Breast epithelium (tissue), 4 donors: ENCODE data around the gene CLDN20. TPM values are rescaled to one million over a fixed set of nuclear protein-coding genes. Genes with fewer than 3 reads are reported as not detected.

Source experiments
- DNase-seq, 2 donors: peaks; one replicate each; pipeline ENCODE4 v3.0.0-alpha.2; 2019; ENCODE audit warnings: low spot score in 2 of 2
- H3K27ac ChIP-seq, 2 donors: fragments of 200-600 bp; sonication (generic) in 1 of 2; one replicate each; pipeline ENCODE4 v1.5.1; 2016 to 2019; ENCODE audit warnings: mild to moderate bottlenecking in 1 of 2
- H3K27me3 ChIP-seq, 2 donors: fragments of 200-600 bp; sonication (generic) in 1 of 2; one replicate each; pipeline versions ENCODE4 v1.5.1 to v1.6.0; 2017 to 2019; ENCODE audit warnings: control low read depth in 1 of 2, mild to moderate bottlenecking in 1 of 2
- H3K36me3 ChIP-seq: fragments of 200-600 bp; one replicate; pipeline ENCODE4 v1.5.1; 2019
- H3K4me1 ChIP-seq, 2 donors: fragments of 200-600 bp; sonication (generic); one replicate each; pipeline ENCODE4 v1.5.1; 2016 to 2019; ENCODE audit warnings: control low read depth in 1 of 2
- H3K4me3 ChIP-seq, 3 donors: fragments of 200-600 bp; sonication (generic); 1 replicate in 2 of 3; 2 replicates in 1 of 3; pipeline ENCODE4 v1.5.1; 2016 to 2019; ENCODE audit warnings: mild to moderate bottlenecking in 3 of 3, moderate library complexity in 2 of 3
- H3K9me3 ChIP-seq, 2 donors: fragments of 200-600 bp; sonication (generic) in 1 of 2; one replicate each; pipeline ENCODE4 v1.5.1; 2016 to 2019; ENCODE audit warnings: control low read depth in 1 of 2
- POLR2A ChIP-seq: fragments of 450-650 bp; IDR thresholded peaks from one replicate; pipeline ENCODE4 v1.6.1; 2016; ENCODE audit warnings: antibody characterized with exemption, mild to moderate bottlenecking, moderate library complexity
- POLR2AphosphoS5 ChIP-seq, 3 donors: sonication (generic); formaldehyde crosslinking; IDR thresholded peaks; one replicate each; pipeline ENCODE4 v1.6.1; 2017; ENCODE audit warnings: antibody characterized with exemption in 3 of 3
- intact Hi-C: fragments of 100-400 bp; cut with DNase I; formaldehyde crosslinking; loops from one replicate; pipeline ENCODE4 v1.15.1; 2023; ENCODE audit warnings: low total_unique reads
- total RNA-seq, 3 donors: library from RNA; depleted of rRNA; stranded (reverse); fragments of >200 nt; gene quantifications; one replicate each; pipeline ENCODE4 v1.1.0, GENCODE V29; 2016
- TF ChIP-seq, protein P1 (sequence below), 3 donors: fragments of 450-650 bp; IDR thresholded peaks; one replicate each; pipeline ENCODE4 v1.5.1; 2016 to 2017; ENCODE audit warnings: antibody characterized with exemption in 3 of 3, mild to moderate bottlenecking in 3 of 3, moderate library complexity in 3 of 3

Gene CLDN20
- total RNA-seq, 3 donors from 2014 or later: not detected

DNA sequence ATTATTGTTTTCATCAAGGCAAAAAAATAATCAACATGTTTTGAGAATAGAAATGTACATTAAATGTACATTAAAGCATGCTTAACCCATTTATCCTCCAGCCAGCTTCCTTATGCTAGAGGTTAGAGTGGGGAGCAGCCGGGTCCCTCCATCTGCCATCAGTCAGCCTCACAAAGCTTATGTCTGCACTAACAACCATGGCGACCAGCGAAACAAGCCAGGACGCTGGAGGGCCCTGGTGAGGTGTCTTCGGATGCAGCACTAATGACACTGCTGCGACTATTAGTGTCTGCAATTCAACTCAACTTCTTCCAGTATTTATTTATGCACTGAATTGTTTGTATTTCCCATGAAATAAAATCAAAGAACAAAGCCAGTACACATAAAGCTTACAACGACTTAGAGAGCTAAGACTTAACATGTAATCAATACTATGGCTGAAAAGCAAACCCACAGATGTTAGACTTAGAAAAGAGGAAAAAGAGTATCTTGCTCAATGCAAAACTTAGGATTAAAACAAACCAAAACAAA, 6.8 kb downstream of the CLDN20 start:
- Histone ChIP-seq H3K4me1 (no peaks in the 10 kb centered on the region), H3K27ac (no peak overlapping the region), H3K4me3 (no peak overlapping the region), H3K9me3 (no peaks in the 10 kb centered on the region), H3K27me3 (no peaks in the 10 kb centered on the region), H3K36me3 (no peaks in the 10 kb centered on the region)
- peak in 1 of 2 donors; percentile 58 for DNase-seq
- TF ChIP-seq POLR2AphosphoS5 (IDR thresholded peaks at IDR 0.05) (no peak), POLR2A (no peak)
- TF ChIP-seq, protein P1, sequence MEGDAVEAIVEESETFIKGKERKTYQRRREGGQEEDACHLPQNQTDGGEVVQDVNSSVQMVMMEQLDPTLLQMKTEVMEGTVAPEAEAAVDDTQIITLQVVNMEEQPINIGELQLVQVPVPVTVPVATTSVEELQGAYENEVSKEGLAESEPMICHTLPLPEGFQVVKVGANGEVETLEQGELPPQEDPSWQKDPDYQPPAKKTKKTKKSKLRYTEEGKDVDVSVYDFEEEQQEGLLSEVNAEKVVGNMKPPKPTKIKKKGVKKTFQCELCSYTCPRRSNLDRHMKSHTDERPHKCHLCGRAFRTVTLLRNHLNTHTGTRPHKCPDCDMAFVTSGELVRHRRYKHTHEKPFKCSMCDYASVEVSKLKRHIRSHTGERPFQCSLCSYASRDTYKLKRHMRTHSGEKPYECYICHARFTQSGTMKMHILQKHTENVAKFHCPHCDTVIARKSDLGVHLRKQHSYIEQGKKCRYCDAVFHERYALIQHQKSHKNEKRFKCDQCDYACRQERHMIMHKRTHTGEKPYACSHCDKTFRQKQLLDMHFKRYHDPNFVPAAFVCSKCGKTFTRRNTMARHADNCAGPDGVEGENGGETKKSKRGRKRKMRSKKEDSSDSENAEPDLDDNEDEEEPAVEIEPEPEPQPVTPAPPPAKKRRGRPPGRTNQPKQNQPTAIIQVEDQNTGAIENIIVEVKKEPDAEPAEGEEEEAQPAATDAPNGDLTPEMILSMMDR (IDR thresholded peaks at IDR 0.05): no peak
- intact Hi-C loops: no loop called here

DNA sequence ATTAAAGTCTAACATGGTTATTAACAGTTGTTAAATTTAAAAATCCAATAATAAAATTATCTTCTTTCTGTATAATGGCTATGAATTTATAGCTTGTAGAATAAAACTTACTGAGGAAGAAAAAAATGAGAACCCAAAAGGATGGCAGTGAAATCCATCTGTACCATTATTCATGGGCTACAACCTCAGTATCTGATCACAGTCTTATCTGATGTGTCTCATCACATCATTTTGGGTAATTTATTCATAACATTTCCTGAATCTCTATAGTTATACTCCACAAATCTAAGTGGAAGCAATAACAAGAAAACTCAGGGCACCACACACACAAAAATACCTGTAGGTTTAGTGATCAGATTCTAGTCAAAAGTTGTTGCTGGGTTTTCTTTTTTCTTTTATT, 7.3 kb downstream of the CLDN20 start:
- Histone ChIP-seq H3K27me3 (no peaks in the 10 kb centered on the region), H3K4me1 (no peaks in the 10 kb centered on the region), H3K9me3 (no peaks in the 10 kb centered on the region), H3K27ac (no peak overlapping the region), H3K4me3 (no peak overlapping the region), H3K36me3 (no peaks in the 10 kb centered on the region)
- intact Hi-C loops: no loop called here
- no peak for TF ChIP-seq POLR2AphosphoS5 (IDR thresholded peaks at IDR 0.05)
- TF ChIP-seq, protein P1 (IDR thresholded peaks at IDR 0.05): no peak
- no peak for TF ChIP-seq POLR2A
- DNase-seq: no peak

DNA sequence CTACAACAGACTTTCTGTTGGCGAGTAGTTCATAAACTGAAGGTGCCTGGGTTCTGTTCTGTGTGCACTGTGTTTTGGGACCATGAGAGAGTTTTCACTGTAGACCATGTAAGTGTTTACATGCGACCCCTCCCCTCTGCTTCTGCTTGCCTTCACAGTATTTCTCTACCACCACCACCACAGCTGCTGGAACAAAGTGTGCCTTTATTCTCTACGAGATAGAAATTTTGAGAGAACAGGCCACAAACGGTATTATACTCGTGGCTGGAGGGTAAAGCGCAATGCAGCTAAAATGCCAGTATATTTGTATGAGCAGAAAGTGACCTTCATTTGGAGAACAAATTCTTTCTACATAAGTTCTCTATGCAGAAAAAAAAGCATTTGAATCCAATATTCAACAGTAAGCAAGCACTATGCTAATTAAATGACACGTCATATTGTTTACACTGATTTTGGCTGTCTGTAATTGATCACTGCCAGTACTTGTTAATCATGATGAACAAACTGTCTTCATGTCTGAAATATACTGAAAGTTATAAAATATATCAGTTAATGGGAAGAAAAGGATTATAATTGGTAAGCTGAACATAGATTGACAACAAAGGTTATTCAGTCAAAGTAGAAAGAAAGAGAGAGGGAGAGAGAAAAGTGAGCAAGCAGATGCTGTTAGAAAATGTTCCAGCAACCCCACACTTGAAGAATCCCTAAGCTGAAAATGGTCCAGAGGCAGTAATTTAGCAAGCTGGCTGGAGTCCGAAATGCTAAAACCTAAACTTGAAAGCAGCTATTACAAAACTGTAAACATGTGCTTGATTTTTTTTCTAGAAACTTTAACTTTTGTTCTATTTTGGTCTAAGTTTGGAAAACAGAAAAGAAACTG, 8.8 kb downstream of the CLDN20 start:
- no peak for DNase-seq
- intact Hi-C loops: no loop called here
- Histone ChIP-seq H3K27ac (peak overlapping the region; percentile 59 to 80), H3K4me3 (no peak overlapping the region), H3K9me3 (no peaks in the 10 kb centered on the region), H3K36me3 (no peaks in the 10 kb centered on the region), H3K4me1 (no peaks in the 10 kb centered on the region), H3K27me3 (no peaks in the 10 kb centered on the region)
- TF ChIP-seq, protein P1 (IDR thresholded peaks at IDR 0.05): no peak
- TF ChIP-seq POLR2A (no peak), POLR2AphosphoS5 (IDR thresholded peaks at IDR 0.05) (no peak)

DNA sequence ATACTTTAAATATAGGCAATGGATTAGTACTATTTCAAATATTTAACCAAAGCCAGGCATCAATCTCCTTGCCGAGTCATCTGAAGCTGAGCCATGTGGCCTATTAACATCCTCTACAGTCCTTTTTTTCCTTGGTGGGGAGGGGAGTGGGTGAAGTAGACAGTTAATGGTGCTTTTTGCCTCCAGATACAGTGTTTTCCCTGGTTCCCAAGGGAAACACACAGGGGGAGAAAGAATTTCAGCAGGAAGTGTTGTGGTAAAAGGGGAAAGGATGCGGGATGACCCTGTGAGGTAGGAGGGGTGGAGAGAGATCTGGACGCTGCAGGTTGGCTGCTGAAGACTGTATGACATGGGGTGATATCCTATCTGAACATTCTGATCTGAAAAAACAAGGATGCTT, 9.6 kb downstream of the CLDN20 start:
- intact Hi-C loops: no loop called here

DNA sequence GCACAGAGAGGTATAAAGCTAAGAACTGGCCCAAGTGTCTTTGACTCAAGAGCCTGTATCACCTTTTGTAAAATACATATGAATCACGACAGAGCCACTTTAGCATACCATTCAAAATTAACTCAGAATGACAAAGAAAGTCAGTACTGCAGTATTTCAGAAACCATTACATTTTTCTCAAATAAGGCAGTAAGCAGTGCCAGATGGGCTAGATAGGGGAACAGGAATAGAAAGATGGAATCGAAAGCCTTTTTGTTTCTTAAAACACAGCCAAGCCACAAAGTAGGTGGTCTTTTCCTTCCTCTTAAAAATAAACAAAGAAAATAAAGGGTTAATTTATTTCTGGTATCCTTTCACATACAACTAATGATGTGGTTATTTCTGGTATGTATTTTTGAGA, 10.3 kb downstream of the CLDN20 start:
- no peak for TF ChIP-seq POLR2A
- TF ChIP-seq POLR2AphosphoS5 (IDR thresholded peaks at IDR 0.05): no peak
- TF ChIP-seq, protein P1 (IDR thresholded peaks at IDR 0.05): no peak
- H3K27ac ChIP-seq: peak overlapping the region; percentile 6 to 80
- no peaks in the 10 kb centered on the region for H3K9me3 ChIP-seq
- H3K27me3 ChIP-seq: no peaks in the 10 kb centered on the region
- H3K4me3 ChIP-seq: no peak overlapping the region
- H3K4me1 ChIP-seq: no peaks in the 10 kb centered on the region
- intact Hi-C loops: no loop called here
- no peaks in the 10 kb centered on the region for H3K36me3 ChIP-seq
- no peak for DNase-seq

More for the DNA sequence above, 9.6 kb downstream of the CLDN20 start:
- H3K4me1 ChIP-seq: no peaks in the 10 kb centered on the region
- H3K4me3 ChIP-seq: no peak overlapping the region
- H3K36me3 ChIP-seq: no peaks in the 10 kb centered on the region
- peak overlapping the region; percentile 59 to 80 for H3K27ac ChIP-seq
- H3K9me3 ChIP-seq: no peaks in the 10 kb centered on the region
- H3K27me3 ChIP-seq: no peaks in the 10 kb centered on the region
- TF ChIP-seq, protein P1 (IDR thresholded peaks at IDR 0.05): no peak
- TF ChIP-seq POLR2AphosphoS5 (IDR thresholded peaks at IDR 0.05) (no peak), POLR2A (no peak)
- DNase-seq: no peak
